ENCODE data around the gene WWP2.

GRCh38 chr16:69909043-69909442 lies 146.9 kb downstream of the WWP2 start:
- no peak for TF ChIP-seq CTCF (conservative IDR thresholded peaks at IDR 0.05; ENCODE audit: low read length)
- TF ChIP-seq EZH2phosphoT487 (IDR thresholded peaks at IDR 0.05; ENCODE audit: borderline replicate concordance, low read depth, low read length) = no peak

Measured in OCI-LY7 (cell line).